ENCODE data around the gene TMEM238.

The TMEM238 gene

GRCh38 chr19:55384920-55385723, 1.0 kb upstream of the TMEM238 start:
- Histone ChIP-seq H3K4me1 (ENCODE audit: insufficient read depth, low read length) (peaks cover 38% of the 10 kb centered on the region), H3K9me3 (ENCODE audit: low read length) (no peaks in the 10 kb centered on the region), H3K36me3 (ENCODE audit: insufficient read depth, low read length) (peaks cover 36% of the 10 kb centered on the region), H3K27me3 (ENCODE audit: control insufficient read depth in 1 of 2, insufficient read depth in 2 of 2, low read length in 2 of 2) (no peaks in the 10 kb centered on the region), H3K9ac (ENCODE audit: low read length) (peak overlapping the region; percentile 80), H3K4me3 (ENCODE audit: low read depth in 1 of 2, low read length in 2 of 2) (peak overlapping the region; percentile 30 to 69), H3K27ac (ENCODE audit: low read depth, low read length) (peak overlapping the region; percentile 89)

GRCh38 chr19:55383279-55384130, 587 bp downstream of the TMEM238 start:
- Histone ChIP-seq H3K27me3 (ENCODE audit: control insufficient read depth in 1 of 2, insufficient read depth in 2 of 2, low read length in 2 of 2) (no peaks in the 10 kb centered on the region), H3K9ac (ENCODE audit: low read length) (no peak overlapping the region), H3K36me3 (ENCODE audit: insufficient read depth, low read length) (peaks cover 20% of the 10 kb centered on the region), H3K4me3 (ENCODE audit: low read depth in 1 of 2, low read length in 2 of 2) (peak overlapping the region in 1 of 2 donors; percentile 45), H3K27ac (ENCODE audit: low read depth, low read length) (no peak overlapping the region), H3K4me1 (ENCODE audit: insufficient read depth, low read length) (peaks cover 35% of the 10 kb centered on the region), H3K9me3 (ENCODE audit: low read length) (no peaks in the 10 kb centered on the region)

- H3K9me3 ChIP-seq (ENCODE audit: low read length), result no peaks in the 10 kb centered on the region
- H3K27ac ChIP-seq (ENCODE audit: low read depth, low read length), result no peak overlapping the region
- peaks cover 0 to 5% of the 10 kb centered on the region in 2 donors for H3K27me3 ChIP-seq (ENCODE audit: control insufficient read depth in 1 of 2, insufficient read depth in 2 of 2, low read length in 2 of 2)
- H3K9ac ChIP-seq (ENCODE audit: low read length), result no peak overlapping the region
- H3K4me1 ChIP-seq (ENCODE audit: insufficient read depth, low read length), result peaks cover 26% of the 10 kb centered on the region
- peaks cover 11% of the 10 kb centered on the region for H3K36me3 ChIP-seq (ENCODE audit: insufficient read depth, low read length)
- no peak overlapping the region for H3K4me3 ChIP-seq (ENCODE audit: low read depth in 1 of 2, low read length in 2 of 2)
These were observed 1.5 kb downstream of the TMEM238 start for GRCh38 chr19:55382522-55383054.

- H3K9ac ChIP-seq (ENCODE audit: low read length), result no peak overlapping the region
- H3K36me3 ChIP-seq (ENCODE audit: insufficient read depth, low read length), result peaks cover 5% of the 10 kb centered on the region
- no peak overlapping the region for H3K27ac ChIP-seq (ENCODE audit: low read depth, low read length)
- no peak overlapping the region for H3K4me3 ChIP-seq (ENCODE audit: low read depth in 1 of 2, low read length in 2 of 2)
- peaks cover 21% of the 10 kb centered on the region for H3K4me1 ChIP-seq (ENCODE audit: insufficient read depth, low read length)
- no peaks in the 10 kb centered on the region for H3K9me3 ChIP-seq (ENCODE audit: low read length)
- H3K27me3 ChIP-seq (ENCODE audit: control insufficient read depth in 1 of 2, insufficient read depth in 2 of 2, low read length in 2 of 2), result peaks cover 0 to 10% of the 10 kb centered on the region in 2 donors
These were observed 2.1 kb downstream of the TMEM238 start for GRCh38 chr19:55382013-55382412.

- Histone ChIP-seq H3K27me3 (ENCODE audit: control insufficient read depth in 1 of 2, insufficient read depth in 2 of 2, low read length in 2 of 2) (peaks cover 16 to 39% of the 10 kb centered on the region in 2 donors), H3K9me3 (ENCODE audit: low read length) (no peaks in the 10 kb centered on the region), H3K4me1 (ENCODE audit: insufficient read depth, low read length) (peaks cover 6% of the 10 kb centered on the region), H3K9ac (ENCODE audit: low read length) (no peak overlapping the region), H3K27ac (ENCODE audit: low read depth, low read length) (no peak overlapping the region), H3K4me3 (ENCODE audit: low read depth in 1 of 2, low read length in 2 of 2) (no peak overlapping the region), H3K36me3 (ENCODE audit: insufficient read depth, low read length) (no peaks in the 10 kb centered on the region)
These were observed 4.9 kb downstream of the TMEM238 start for GRCh38 chr19:55379174-55379573.

GRCh38 chr19:55377356-55378131, 6.5 kb downstream of the TMEM238 start:
- H3K9ac ChIP-seq (ENCODE audit: low read length), result no peak overlapping the region
- peak overlapping the region in 1 of 2 donors; percentile 32 for H3K4me3 ChIP-seq (ENCODE audit: low read depth in 1 of 2, low read length in 2 of 2)
- no peaks in the 10 kb centered on the region for H3K9me3 ChIP-seq (ENCODE audit: low read length)
- H3K4me1 ChIP-seq (ENCODE audit: insufficient read depth, low read length), result no peaks in the 10 kb centered on the region
- H3K36me3 ChIP-seq (ENCODE audit: insufficient read depth, low read length), result no peaks in the 10 kb centered on the region
- no peak overlapping the region for H3K27ac ChIP-seq (ENCODE audit: low read depth, low read length)
- H3K27me3 ChIP-seq (ENCODE audit: control insufficient read depth in 1 of 2, insufficient read depth in 2 of 2, low read length in 2 of 2), result peaks cover 23 to 55% of the 10 kb centered on the region in 2 donors

- peak within 1 kb of the TSS in 1 of 2 donors; percentile 32 for H3K4me3 ChIP-seq (ENCODE audit: low read depth in 1 of 2, low read length in 2 of 2)
- no peaks in the 10 kb centered on the region for H3K9me3 ChIP-seq (ENCODE audit: low read length)
- no peaks in the 10 kb centered on the region for H3K36me3 ChIP-seq (ENCODE audit: insufficient read depth, low read length)
- H3K27me3 ChIP-seq (ENCODE audit: control insufficient read depth in 1 of 2, insufficient read depth in 2 of 2, low read length in 2 of 2), result peaks cover 32 to 64% of the 10 kb centered on the region in 2 donors
- no peak within 1 kb of the TSS for H3K27ac ChIP-seq (ENCODE audit: low read depth, low read length)
- no peak within 1 kb of the TSS for H3K9ac ChIP-seq (ENCODE audit: low read length)
- no peaks in the 10 kb centered on the region for H3K4me1 ChIP-seq (ENCODE audit: insufficient read depth, low read length)
These were observed 7.7 kb downstream of the TMEM238 start, which contains the start of gene TMEM190 for GRCh38 chr19:55376241-55376933. Gene TMEM190 (plus strand): TSS chr19:55376826. CDS start chr19:55376854, 28 bp downstream.

GRCh38 chr19:55373993-55374757, 9.9 kb downstream of the TMEM238 start:
- Histone ChIP-seq H3K4me3 (ENCODE audit: low read depth in 1 of 2, low read length in 2 of 2) (no peak overlapping the region), H3K4me1 (ENCODE audit: insufficient read depth, low read length) (no peaks in the 10 kb centered on the region), H3K27me3 (ENCODE audit: control insufficient read depth in 1 of 2, insufficient read depth in 2 of 2, low read length in 2 of 2) (peaks cover 38 to 80% of the 10 kb centered on the region in 2 donors), H3K27ac (ENCODE audit: low read depth, low read length) (no peak overlapping the region), H3K36me3 (ENCODE audit: insufficient read depth, low read length) (no peaks in the 10 kb centered on the region), H3K9me3 (ENCODE audit: low read length) (no peaks in the 10 kb centered on the region), H3K9ac (ENCODE audit: low read length) (no peak overlapping the region)

GRCh38 chr19:55373306-55373992, 10.6 kb downstream of the TMEM238 start:
- no peak overlapping the region for H3K27ac ChIP-seq (ENCODE audit: low read depth, low read length)
- no peaks in the 10 kb centered on the region for H3K9me3 ChIP-seq (ENCODE audit: low read length)
- no peaks in the 10 kb centered on the region for H3K36me3 ChIP-seq (ENCODE audit: insufficient read depth, low read length)
- H3K4me3 ChIP-seq (ENCODE audit: low read depth in 1 of 2, low read length in 2 of 2), result no peak overlapping the region
- no peaks in the 10 kb centered on the region for H3K4me1 ChIP-seq (ENCODE audit: insufficient read depth, low read length)
- peaks cover 38 to 87% of the 10 kb centered on the region in 2 donors for H3K27me3 ChIP-seq (ENCODE audit: control insufficient read depth in 1 of 2, insufficient read depth in 2 of 2, low read length in 2 of 2)
- H3K9ac ChIP-seq (ENCODE audit: low read length), result no peak overlapping the region

Measured in muscle layer of colon (tissue), 2 donors.